HG03354 (cell line): ENCODE measurements around the gene SLC9A6.
"Not testable (repeated sequence)": the region's sequence is repeated elsewhere in the genome, so short reads cannot be mapped to it uniquely, and the experiment has no call there.

Experiments used
- ATAC-seq: cut with Tn5 transposase; IDR thresholded peaks from one replicate; pipeline ENCODE4 v1.9.1; 2021; ENCODE audit warnings: mild to moderate bottlenecking; ENCODE audit not compliant: unreplicated experiment, poor library complexity, severe bottlenecking

Gene SLC9A6

GRCh38 chrX:136055651-136056221 is 70.5 kb downstream of the SLC9A6 start:
- no peak for ATAC-seq

- no peak for ATAC-seq
These were observed 72.3 kb downstream of the SLC9A6 start for GRCh38 chrX:136057567-136057966.

- no peak for ATAC-seq
These were observed 74.1 kb downstream of the SLC9A6 start for GRCh38 chrX:136059350-136059749.

- ATAC-seq: no peak
These were observed 76.1 kb downstream of the SLC9A6 start for GRCh38 chrX:136061286-136061685.

GRCh38 chrX:136061696-136062095 is 76.5 kb downstream of the SLC9A6 start:
- ATAC-seq: no peak

GRCh38 chrX:136063340-136064079 is 78.3 kb downstream of the SLC9A6 start:
- no peak for ATAC-seq

- no peak for ATAC-seq
These were observed 79.4 kb downstream of the SLC9A6 start for GRCh38 chrX:136064661-136065043.

- ATAC-seq: no peak
These were observed 79.9 kb downstream of the SLC9A6 start for GRCh38 chrX:136065044-136065671.

GRCh38 chrX:136067097-136067496 is 81.9 kb downstream of the SLC9A6 start:
- ATAC-seq: no peak

- no peak for ATAC-seq
These were observed 82.7 kb downstream of the SLC9A6 start for GRCh38 chrX:136067966-136068365.

- no peak for ATAC-seq
These were observed 91.7 kb downstream of the SLC9A6 start for GRCh38 chrX:136076942-136077341.

- no peak for ATAC-seq
These were observed 95.5 kb downstream of the SLC9A6 start for GRCh38 chrX:136080766-136081165.

GRCh38 chrX:136086521-136086920 is 101.3 kb downstream of the SLC9A6 start:
- no peak for ATAC-seq

- ATAC-seq: not testable (repeated sequence)
These were observed 106.7 kb downstream of the SLC9A6 start for GRCh38 chrX:136091898-136092297.

- ATAC-seq: no peak
These were observed 109.7 kb downstream of the SLC9A6 start for GRCh38 chrX:136094962-136095361.
